HT1080 (cell line): ENCODE measurements around the gene OR11A1. TPM values are rescaled to one million over a fixed set of nuclear protein-coding genes. Genes with fewer than 3 reads are reported as not detected.
A peak's percentile ranks its signal among the peaks of the same experiment; 100 is the strongest.

Experiments
- DNase-seq: peaks from one replicate; pipeline ENCODE4 v3.0.0-alpha.2; 2015; ENCODE audit warnings: low read depth
- polyA plus RNA-seq, 2 experiments: library from polyadenylated mRNA; depleted of rRNA; stranded (reverse); fragments of >200 nt; gene quantifications; 2 replicates each; pipeline ENCODE4 v1.2.3, GENCODE V29; 2015
- total RNA-seq: library from RNA; depleted of rRNA; stranded (reverse); fragments of >200 nt; shearing (Covaris generic); gene quantifications from 2 replicates; pipeline ENCODE4 v1.2.3, GENCODE V29; 2014; rRNA removed

OR11A1 gene
- total RNA-seq, result not detected in 2 replicates
- polyA plus RNA-seq (2015; cell fraction: cytosol; rRNA removed), result not detected in 2 replicates
- polyA plus RNA-seq (2015; cell fraction: nucleus; rRNA removed), result not detected in 2 replicates

- no peak for DNase-seq
Observed at GRCh38 chr6:29456971-29457370, at the start of gene OR11A1, which contains the start of gene OR2H1. TSS of gene OR11A1 (minus strand) at chr6:29457071. CDS start at chr6:29427641, 29,430 bp downstream. TSS of gene OR2H1 (plus strand) at chr6:29457155. CDS start at chr6:29461770, 4,615 bp downstream.

DNA sequence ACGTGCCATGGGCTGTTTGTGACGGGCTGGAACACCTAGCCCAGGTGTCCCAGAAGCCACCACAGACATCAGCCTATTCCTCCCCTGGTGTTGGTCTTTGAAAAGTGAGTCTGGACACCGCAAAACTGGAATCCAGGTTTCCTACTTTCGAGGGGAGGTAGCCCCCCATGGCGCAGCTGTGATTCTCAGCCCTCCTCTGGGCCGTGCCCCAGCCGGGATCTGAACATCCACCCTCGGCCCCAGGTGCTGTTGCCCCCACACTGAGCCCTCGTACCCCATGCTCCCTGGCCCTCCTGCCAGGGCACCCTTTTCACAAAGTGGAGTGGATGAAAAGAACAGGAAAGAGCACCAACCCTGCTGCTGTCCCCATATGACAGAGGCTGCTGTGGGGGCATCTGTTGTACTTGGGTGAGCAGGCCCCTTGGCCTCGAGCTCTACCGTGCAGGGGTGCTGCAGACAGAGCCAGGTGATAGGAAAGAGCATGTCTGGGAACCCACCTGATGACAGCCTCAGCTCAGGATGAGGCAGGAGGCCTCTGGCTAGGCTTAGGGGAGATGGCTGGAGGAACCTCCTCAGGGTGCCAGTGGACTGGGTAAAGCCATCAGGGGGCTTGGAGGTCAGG lies 49.7 kb upstream of the OR11A1 start:
- no peak for DNase-seq

DNA sequence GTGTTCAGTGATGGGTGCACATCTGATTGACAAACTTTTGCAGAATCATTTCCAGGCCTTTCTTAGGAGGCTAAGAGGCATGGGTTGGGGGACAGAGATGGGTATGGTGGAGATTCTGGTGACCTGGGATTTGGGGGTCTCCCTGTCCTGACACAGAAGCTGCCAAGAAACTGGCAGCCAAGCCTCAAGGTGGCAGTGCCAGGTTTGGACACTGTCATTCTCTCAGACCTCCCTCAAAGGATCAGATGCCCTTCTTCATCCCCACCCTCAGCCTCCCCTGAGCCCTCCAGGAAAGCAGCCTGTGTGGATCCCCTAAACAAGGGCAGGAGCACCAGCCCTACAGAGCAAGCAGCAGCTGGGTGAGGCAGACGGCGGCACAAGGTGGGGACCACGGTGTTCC lies 48.9 kb upstream of the OR11A1 start:
- no peak for DNase-seq

DNA sequence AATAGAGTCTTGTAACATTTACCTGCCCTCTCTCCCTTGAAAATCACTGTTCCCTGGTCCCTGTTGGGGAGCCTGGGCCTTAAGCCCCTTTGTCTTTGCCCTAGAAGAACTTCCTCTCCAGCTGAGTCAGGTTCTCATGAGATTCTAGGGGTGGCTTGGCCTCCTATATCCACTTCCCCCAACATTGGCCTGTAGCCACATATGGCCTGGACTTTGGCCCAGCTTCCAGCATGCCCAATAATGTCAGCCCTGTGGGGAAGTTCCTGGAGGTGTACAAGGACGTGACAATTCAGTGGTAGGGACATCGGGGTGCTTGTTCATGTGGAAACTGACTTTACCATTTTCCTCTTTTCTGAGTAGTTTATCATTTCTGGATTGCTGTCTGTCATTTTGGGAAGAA lies 48.1 kb upstream of the OR11A1 start:
- DNase-seq, result no peak

DNA sequence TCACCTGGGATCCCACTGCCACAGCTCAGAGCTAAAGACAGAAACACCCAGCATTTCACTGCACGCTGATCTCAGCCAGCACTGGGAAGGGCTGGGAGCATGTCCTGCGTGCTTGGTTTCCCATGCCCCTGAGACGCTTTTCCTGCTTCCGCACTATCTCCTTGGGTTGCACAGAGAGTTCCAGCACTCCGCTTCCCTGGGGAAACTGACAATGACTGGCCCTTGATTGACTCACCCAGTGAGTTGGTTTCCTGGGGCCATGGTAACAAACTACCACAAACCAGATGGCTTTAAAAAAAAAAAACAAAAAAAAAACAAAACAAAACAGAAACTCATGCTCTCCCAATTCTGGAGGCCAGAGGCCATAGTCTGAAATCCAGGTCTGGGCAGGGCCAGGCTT lies 45.7 kb upstream of the OR11A1 start:
- peak; percentile 87 for DNase-seq

- no peak for DNase-seq
Observed at GRCh38 chr6:29502181-29502580, 45.3 kb upstream of the OR11A1 start.

DNA sequence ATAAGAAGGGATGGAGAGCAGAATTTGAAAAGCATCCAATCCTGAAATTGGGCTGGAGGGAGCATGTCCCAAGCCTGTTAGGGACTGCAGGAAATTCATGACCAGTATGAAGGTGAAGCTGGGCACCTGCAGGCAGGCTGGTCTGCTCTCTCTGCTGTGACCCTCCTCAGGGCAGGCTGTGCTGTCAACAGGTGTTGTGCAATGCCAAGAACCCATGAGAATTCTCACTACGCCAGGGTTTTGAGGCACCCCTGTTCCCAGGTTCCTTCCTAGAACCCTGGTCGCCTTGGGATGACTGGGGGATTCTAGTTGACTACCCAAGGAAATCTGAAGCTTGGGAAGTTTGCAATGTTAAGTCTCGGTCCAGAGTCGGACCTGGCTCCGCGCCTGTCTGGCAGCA lies 44.2 kb upstream of the OR11A1 start:
- DNase-seq, result no peak

DNA sequence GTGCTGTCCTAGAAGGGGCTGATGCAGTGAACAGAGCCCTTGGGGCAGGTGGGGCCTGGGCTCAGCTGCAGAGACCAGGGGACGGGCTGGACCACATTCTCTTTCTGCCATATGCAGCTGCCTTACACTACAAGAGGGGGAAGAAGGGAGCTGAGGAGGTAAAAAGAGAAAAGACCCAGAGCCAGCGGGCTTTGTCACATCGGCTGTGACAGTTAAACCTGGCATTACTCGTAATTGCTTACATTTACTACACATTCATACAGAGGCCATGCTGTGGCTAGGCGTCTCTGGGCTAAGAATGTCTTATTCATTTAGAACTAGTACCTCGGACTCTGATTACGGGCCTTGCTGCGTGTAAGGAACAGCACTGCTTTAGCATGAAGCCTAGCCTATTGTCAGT lies 43.7 kb upstream of the OR11A1 start:
- DNase-seq, result no peak

DNA sequence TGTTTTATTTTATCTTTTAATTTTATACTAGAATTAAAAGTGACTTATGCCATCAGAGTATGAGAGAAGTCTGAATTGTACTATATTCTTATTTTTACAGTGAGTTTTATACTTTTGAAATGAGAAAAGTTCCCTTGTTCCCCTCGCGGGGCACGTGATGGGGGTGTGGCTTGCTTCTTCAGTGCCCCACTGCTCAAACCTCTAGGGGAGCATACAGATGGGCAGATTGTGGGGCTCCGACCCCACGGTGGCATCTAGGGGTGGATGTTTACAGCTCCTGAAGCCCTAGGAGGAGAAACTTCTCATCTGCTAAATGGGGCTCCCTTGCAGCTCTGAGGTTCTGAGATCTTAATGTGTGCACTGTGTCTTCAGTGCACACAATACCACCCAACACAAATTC lies 42.8 kb upstream of the OR11A1 start:
- no peak for DNase-seq

DNA sequence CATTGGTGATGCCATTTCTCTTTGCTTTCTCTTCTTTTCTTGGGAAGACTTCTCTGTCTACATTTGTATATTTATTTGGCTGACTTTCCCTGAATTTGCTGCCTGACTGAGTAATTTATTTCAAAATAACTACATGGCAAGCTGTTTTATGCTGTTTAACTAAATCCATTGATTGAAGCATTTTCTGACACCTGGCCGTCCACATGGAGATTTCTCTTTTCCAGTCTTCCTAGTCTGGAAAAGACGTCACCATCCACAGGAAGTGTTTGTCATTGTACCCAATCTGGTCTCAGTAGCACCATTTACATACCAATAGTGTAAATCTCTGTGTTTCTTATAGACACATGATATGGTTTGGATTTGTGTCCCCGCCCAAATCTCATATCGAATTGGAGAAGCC lies 40.1 kb upstream of the OR11A1 start:
- no peak for DNase-seq

- DNase-seq, result no peak
Observed at GRCh38 chr6:29495571-29495970, 38.7 kb upstream of the OR11A1 start.

GRCh38 chr6:29494131-29494530 lies 37.3 kb upstream of the OR11A1 start:
- DNase-seq, result no peak

GRCh38 chr6:29493261-29493660 lies 36.4 kb upstream of the OR11A1 start:
- no peak for DNase-seq

DNA sequence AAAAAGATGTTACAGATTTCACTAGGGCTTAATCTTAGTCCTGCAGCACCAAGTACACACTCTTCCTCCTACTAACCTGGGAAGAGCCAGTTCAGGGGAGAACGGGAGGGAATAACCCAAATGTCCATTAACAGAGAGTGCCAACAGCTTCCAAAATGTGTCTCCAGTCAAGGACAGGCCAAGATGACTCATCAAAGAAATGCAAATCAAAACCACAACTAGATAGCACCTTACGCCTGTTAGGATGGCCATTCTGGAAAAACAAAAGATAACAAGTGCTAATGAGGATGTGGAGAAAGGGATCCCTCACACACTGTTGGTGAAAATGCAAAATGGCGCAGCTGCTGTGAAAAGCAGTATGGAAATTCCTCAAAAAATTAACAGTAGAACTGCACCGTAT lies 34.7 kb upstream of the OR11A1 start:
- DNase-seq, result no peak

DNA sequence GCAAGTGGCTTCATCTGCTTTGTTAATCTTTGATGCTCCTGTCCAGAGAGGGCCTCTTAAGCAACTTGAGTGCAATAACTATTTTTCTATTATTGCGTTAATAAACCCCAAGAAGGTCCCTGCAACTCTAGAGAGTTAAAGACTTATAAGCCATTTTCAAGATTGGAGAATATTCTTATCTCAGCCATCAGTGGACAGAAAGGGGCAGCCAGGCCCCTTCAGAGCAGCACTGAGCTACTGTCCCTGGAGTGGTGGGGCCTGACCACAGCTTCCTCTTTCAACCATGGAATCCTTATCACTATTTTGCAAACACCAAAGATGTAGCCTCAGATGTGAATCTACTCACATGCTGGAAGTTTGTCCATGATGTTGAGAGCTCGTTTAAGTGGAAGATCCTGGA lies 33.7 kb upstream of the OR11A1 start:
- no peak for DNase-seq

DNA sequence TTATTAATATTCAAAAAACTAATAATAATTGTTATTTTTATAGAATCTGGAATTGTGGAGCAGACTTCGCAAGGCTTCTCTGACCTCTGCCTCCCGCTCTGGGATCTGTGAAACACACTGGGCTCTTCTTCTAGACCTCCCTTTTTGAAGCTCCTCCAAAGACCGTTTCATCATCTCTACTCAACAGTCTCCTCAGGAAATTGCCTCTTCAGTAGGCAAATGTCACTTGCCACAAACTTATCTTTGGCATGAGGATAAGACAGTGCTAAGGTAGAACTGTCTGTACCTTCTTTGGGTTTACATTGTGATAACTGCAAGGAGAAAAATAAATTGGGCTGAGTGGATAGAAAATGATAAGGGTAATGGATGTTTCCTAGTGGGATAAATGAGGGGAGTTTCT lies 33.2 kb upstream of the OR11A1 start:
- no peak for DNase-seq

DNA sequence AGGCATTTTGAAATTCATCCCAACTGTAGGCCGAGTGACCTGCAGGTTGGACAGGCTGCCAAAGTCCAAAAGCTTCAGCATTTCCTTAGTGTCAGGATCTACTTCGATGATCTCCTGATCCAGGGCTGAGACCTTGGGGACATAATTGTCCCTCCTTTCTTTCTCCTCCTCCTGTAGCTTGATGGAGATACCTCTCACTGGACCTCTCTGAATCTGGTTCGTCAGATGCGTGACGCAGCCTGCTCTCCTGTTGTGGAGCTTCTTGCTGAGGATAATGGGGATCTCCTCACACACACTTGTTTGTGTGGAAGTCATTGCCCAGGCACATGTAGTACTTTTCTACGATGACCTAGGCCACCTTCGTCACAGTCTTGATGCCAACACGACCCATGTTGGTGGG lies 32.4 kb upstream of the OR11A1 start:
- no peak for DNase-seq

DNA sequence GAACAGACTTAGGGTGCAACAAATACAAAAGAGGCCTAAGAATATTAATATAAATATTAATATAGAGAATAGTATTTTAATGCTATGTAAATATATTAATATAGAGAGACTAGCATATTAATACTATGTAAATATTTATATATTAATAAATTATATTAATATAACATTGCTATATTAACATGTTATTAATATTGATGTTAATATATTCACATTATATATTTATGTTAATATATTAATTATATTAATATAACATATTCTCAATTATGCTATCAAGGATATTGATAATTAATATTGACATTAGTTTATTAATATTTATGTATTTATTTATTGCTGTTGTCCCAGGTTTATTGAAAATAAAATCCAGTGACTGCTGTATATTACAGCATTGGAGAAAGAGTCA lies 32.0 kb upstream of the OR11A1 start:
- no peak for DNase-seq

DNA sequence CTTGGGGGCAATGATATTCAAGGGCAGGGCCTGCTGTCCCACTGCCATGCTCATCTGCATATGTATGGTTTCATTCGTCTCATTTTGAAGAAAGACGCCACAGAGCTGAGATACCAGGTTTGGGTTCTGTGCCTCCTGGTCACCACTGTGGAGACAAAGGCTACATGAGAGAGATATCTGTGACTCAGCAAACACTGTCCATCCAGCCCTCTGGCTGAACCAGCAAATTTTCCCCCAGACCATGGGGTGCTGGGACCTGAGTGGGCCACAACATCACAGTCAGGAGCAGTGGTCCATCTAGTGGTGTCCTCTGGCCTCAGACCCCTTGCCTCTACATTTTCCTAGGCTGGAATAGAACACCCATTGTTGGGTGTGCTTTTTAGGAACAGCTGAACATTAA lies 30.8 kb upstream of the OR11A1 start, which contains the start of gene MAS1L:
MAS1L (minus strand) TSS at position 297 of the 400 bp plus-strand sequence; CDS start at position 243, 54 bp downstream.
- DNase-seq, result no peak

DNA sequence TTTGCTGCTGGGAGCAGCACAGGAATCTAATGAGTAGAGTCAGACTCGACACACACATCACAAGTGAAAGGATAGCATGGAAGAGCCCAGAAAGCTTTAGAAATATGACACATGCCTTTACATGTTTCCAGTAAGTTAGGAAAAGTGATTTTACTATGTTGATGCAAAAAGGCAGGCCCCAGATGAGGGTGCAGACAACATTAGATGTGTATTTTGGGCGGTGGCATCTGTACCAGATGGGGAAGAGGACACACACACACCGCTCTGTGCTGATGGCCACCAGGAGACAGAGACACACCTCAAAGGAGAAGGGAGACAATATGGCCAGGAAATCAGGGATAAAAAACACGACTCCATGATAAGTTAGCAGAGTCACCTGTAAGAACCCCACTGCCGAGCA lies 30.3 kb upstream of the OR11A1 start:
- DNase-seq, result no peak

- no peak for DNase-seq
Observed at GRCh38 chr6:29486577-29486976, 29.7 kb upstream of the OR11A1 start.

DNA sequence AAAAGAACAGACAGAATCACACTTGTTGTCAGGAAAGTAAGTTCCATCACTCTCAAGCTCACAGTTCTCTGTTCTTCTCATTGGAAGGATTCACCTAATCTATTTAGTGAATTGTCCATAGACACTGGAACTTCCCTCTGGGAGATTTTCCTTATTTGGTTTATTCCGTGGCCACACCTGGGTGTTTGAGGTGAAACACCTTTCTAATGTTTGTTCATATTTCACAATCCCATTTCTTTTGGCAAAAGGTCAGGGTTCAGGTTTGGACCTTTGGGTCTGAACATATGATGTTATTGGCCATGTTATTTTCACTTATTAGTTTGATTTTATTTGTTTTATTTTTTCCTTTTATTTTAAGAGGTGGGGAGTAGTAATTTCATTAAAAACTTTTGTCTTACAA lies 26.9 kb upstream of the OR11A1 start:
- no peak for DNase-seq

GRCh38 chr6:29483186-29483585 lies 26.3 kb upstream of the OR11A1 start:
- no peak for DNase-seq

DNA sequence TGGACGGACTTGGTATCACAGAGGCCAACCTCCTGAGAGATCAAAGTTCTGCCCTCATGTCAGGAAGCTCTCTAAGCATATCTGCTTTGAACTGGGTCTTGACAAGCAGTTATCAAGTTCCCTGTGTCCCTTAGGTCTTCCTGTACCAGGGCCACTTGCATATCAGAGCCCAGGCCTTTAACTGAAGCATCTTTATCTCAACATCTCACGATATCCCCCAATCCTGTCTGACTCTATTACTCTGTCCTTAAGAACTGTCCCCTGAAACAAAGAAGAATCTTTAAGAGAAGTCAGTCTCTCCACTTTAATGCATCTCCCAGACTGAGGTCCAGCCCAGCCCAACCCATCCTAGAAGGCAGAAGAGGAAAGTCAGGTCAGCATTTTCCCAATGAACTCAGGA lies 22.7 kb upstream of the OR11A1 start:
- DNase-seq, result no peak
